Chondrocyte (in vitro differentiated cells): ENCODE measurements around the gene FARP1. TPM values are rescaled to one million over a fixed set of nuclear protein-coding genes. Genes with fewer than 3 reads are reported as not detected.

Experiments used
- DNase-seq: peaks from one replicate; pipeline ENCODE4 v3.0.0; 2021; ENCODE audit warnings: mixed read lengths, low spot score
- H3K27ac Mint-ChIP-seq: one replicate; pipeline ENCODE4 v1.8.0; 2021; ENCODE audit warnings: mild to moderate bottlenecking, moderate library complexity, mixed read lengths; ENCODE audit not compliant: unreplicated experiment
- H3K27me3 Mint-ChIP-seq: 2 replicates; pipeline ENCODE4 v1.8.0; 2021; ENCODE audit warnings: low read depth, mixed read lengths
- H3K36me3 Mint-ChIP-seq: 2 replicates; pipeline ENCODE4 v1.8.0; 2021; ENCODE audit warnings: low read depth, mixed read lengths
- H3K4me1 Mint-ChIP-seq: 2 replicates; pipeline ENCODE4 v1.8.0; 2021; ENCODE audit warnings: low read depth, mild to moderate bottlenecking, mixed read lengths
- H3K4me3 Mint-ChIP-seq: one replicate; pipeline ENCODE4 v1.8.0; 2021; ENCODE audit warnings: mild to moderate bottlenecking, moderate library complexity, mixed read lengths; ENCODE audit not compliant: unreplicated experiment
- H3K9me3 Mint-ChIP-seq: 2 replicates; pipeline ENCODE4 v1.8.0; 2021; ENCODE audit warnings: low read depth, mixed read lengths
- CTCF ChIP-seq: fragments of 200-600 bp; sonication (generic); IDR thresholded peaks from 2 replicates; pipeline ENCODE4 v1.5.0; 2021; ENCODE audit warnings: antibody characterized with exemption, mild to moderate bottlenecking, moderate library complexity
- total RNA-seq: library from RNA; stranded (reverse); gene quantifications from 3 replicates; pipeline ENCODE4 v1.2.1, GENCODE V29; 2021

The FARP1 gene
- total RNA-seq, 1 donor from 2014 or later: 331 TPM

- Mint-ChIP-seq H3K9me3 (no peaks in the 10 kb centered on the region), H3K27ac (peak overlapping the region; percentile 93), H3K36me3 (peaks cover 21% of the 10 kb centered on the region), H3K27me3 (no peaks in the 10 kb centered on the region), H3K4me1 (peaks cover 80% of the 10 kb centered on the region), H3K4me3 (no peak overlapping the region)
- TF ChIP-seq CTCF: no peak
- DNase-seq: peak; percentile 70
These were observed 310.3 kb downstream of the FARP1 start for GRCh38 chr13:98452851-98453843.

- H3K9me3 Mint-ChIP-seq: no peaks in the 10 kb centered on the region
- H3K27me3 Mint-ChIP-seq: no peaks in the 10 kb centered on the region
- peaks cover 68% of the 10 kb centered on the region for H3K4me1 Mint-ChIP-seq
- DNase-seq: peak; percentile 39
- TF ChIP-seq CTCF: no peak
- H3K4me3 Mint-ChIP-seq: peak overlapping the region; percentile 28
- H3K27ac Mint-ChIP-seq: peak overlapping the region; percentile 96
- peaks cover 12% of the 10 kb centered on the region for H3K36me3 Mint-ChIP-seq
These were observed 311.5 kb downstream of the FARP1 start for GRCh38 chr13:98454389-98454881.

- H3K4me1 Mint-ChIP-seq: peaks cover 57% of the 10 kb centered on the region
- peak; percentile 65 for DNase-seq
- peak overlapping the region; percentile 39 for H3K27ac Mint-ChIP-seq
These were observed 313.5 kb downstream of the FARP1 start for GRCh38 chr13:98456413-98456845.

GRCh38 chr13:98457053-98457452 is 314.2 kb downstream of the FARP1 start:
- Mint-ChIP-seq H3K36me3 (peaks cover 19% of the 10 kb centered on the region), H3K4me3 (no peak overlapping the region), H3K4me1 (peaks cover 52% of the 10 kb centered on the region), H3K9me3 (no peaks in the 10 kb centered on the region), H3K27me3 (no peaks in the 10 kb centered on the region), H3K27ac (no peak overlapping the region)
- no peak for TF ChIP-seq CTCF
- DNase-seq: peak; percentile 82

More at GRCh38 chr13:98456413-98456845, 313.5 kb downstream of the FARP1 start:
- Mint-ChIP-seq H3K9me3 (no peaks in the 10 kb centered on the region), H3K4me3 (no peak overlapping the region), H3K36me3 (peaks cover 19% of the 10 kb centered on the region), H3K27me3 (no peaks in the 10 kb centered on the region)
- no peak for TF ChIP-seq CTCF

- Mint-ChIP-seq H3K36me3 (peaks cover 28% of the 10 kb centered on the region), H3K4me1 (peaks cover 52% of the 10 kb centered on the region), H3K9me3 (no peaks in the 10 kb centered on the region), H3K27ac (peak overlapping the region; percentile 27), H3K27me3 (no peaks in the 10 kb centered on the region), H3K4me3 (no peak overlapping the region)
- DNase-seq: peak; percentile 77
- TF ChIP-seq CTCF: no peak
These were observed 315.5 kb downstream of the FARP1 start for GRCh38 chr13:98458431-98458830.
